Endothelial cell (in vitro differentiated cells): Measurements from ENCODE around the gene LARGE2. TPM values are rescaled to one million over a fixed set of nuclear protein-coding genes. Genes with fewer than 3 reads are reported as not detected.

Experiments used
- DNase-seq: peaks from one replicate; pipeline ENCODE4 v3.0.0; 2021; ENCODE audit warnings: low spot score
- H3K27ac Mint-ChIP-seq: one replicate; pipeline ENCODE4 v1.8.0; 2021; ENCODE audit warnings: mixed read lengths, inconsistent platforms; ENCODE audit not compliant: unreplicated experiment
- H3K27me3 Mint-ChIP-seq: one replicate; pipeline ENCODE4 v1.8.0; 2021; ENCODE audit warnings: mild to moderate bottlenecking, moderate library complexity, mixed read lengths, inconsistent platforms; ENCODE audit not compliant: unreplicated experiment
- H3K36me3 Mint-ChIP-seq: one replicate; pipeline ENCODE4 v1.8.0; 2021; ENCODE audit warnings: mild to moderate bottlenecking, low read depth, mixed read lengths, inconsistent platforms; ENCODE audit not compliant: unreplicated experiment
- H3K4me1 Mint-ChIP-seq: one replicate; pipeline ENCODE4 v1.8.0; 2021; ENCODE audit warnings: mild to moderate bottlenecking, mixed read lengths, inconsistent platforms; ENCODE audit not compliant: unreplicated experiment
- H3K4me3 Mint-ChIP-seq: one replicate; pipeline ENCODE4 v1.8.0; 2021; ENCODE audit warnings: mild to moderate bottlenecking, mixed read lengths, inconsistent platforms; ENCODE audit not compliant: unreplicated experiment
- H3K9me3 Mint-ChIP-seq: one replicate; pipeline ENCODE4 v1.8.0; 2021; ENCODE audit warnings: mixed read lengths, inconsistent platforms; ENCODE audit not compliant: unreplicated experiment
- CTCF ChIP-seq: fragments of 200-600 bp; sonication (generic); IDR thresholded peaks from one replicate; pipeline ENCODE4 v1.5.0; 2021; ENCODE audit warnings: antibody characterized with exemption; ENCODE audit not compliant: unreplicated experiment
- total RNA-seq: library from RNA; stranded (reverse); fragmentation: NEBNext Ultra II Directional; extraction: Animal tissue kit (Norgen Biotek cat#: 25700); gene quantifications from one replicate; pipeline ENCODE4 v1.2.1, GENCODE V29; 2021; ENCODE audit not compliant: unreplicated experiment

The LARGE2 gene
- total RNA-seq, 1 donor from 2014 or later = 0.95 TPM

GRCh38 chr11:45909594-45910475, 12.6 kb upstream of the LARGE2 start:
- H3K4me1 Mint-ChIP-seq = peaks cover 8% of the 10 kb centered on the region
- no peak overlapping the region for H3K4me3 Mint-ChIP-seq
- DNase-seq = no peak
- no peaks in the 10 kb centered on the region for H3K36me3 Mint-ChIP-seq
- no peaks in the 10 kb centered on the region for H3K9me3 Mint-ChIP-seq
- peaks cover 18% of the 10 kb centered on the region for H3K27me3 Mint-ChIP-seq
- no peak overlapping the region for H3K27ac Mint-ChIP-seq
- no peak for TF ChIP-seq CTCF

- Mint-ChIP-seq H3K4me1 (peaks cover 8% of the 10 kb centered on the region), H3K4me3 (no peak overlapping the region), H3K9me3 (no peaks in the 10 kb centered on the region), H3K36me3 (no peaks in the 10 kb centered on the region), H3K27me3 (peaks cover 19% of the 10 kb centered on the region), H3K27ac (no peak overlapping the region)
- no peak for TF ChIP-seq CTCF
- DNase-seq = no peak
These were observed 11.8 kb upstream of the LARGE2 start for GRCh38 chr11:45910623-45911022.

GRCh38 chr11:45913514-45913913, 8.9 kb upstream of the LARGE2 start:
- H3K27me3 Mint-ChIP-seq = peaks cover 21% of the 10 kb centered on the region

GRCh38 chr11:45913942-45914635, 8.4 kb upstream of the LARGE2 start:
- no peak for DNase-seq
- Mint-ChIP-seq H3K4me3 (no peak overlapping the region), H3K9me3 (no peaks in the 10 kb centered on the region), H3K27ac (no peak overlapping the region), H3K4me1 (peaks cover 12% of the 10 kb centered on the region), H3K36me3 (no peaks in the 10 kb centered on the region), H3K27me3 (peaks cover 18% of the 10 kb centered on the region)
- no peak for TF ChIP-seq CTCF

More at GRCh38 chr11:45913514-45913913, 8.9 kb upstream of the LARGE2 start:
- Mint-ChIP-seq H3K36me3 (no peaks in the 10 kb centered on the region), H3K4me1 (peaks cover 10% of the 10 kb centered on the region), H3K9me3 (no peaks in the 10 kb centered on the region), H3K27ac (no peak overlapping the region), H3K4me3 (no peak overlapping the region)
- DNase-seq = no peak
- no peak for TF ChIP-seq CTCF

GRCh38 chr11:45915446-45915845, 7.0 kb upstream of the LARGE2 start:
- no peak for DNase-seq
- Mint-ChIP-seq H3K9me3 (no peaks in the 10 kb centered on the region), H3K4me1 (peaks cover 16% of the 10 kb centered on the region), H3K27me3 (peaks cover 22% of the 10 kb centered on the region), H3K36me3 (no peaks in the 10 kb centered on the region), H3K27ac (no peak overlapping the region), H3K4me3 (no peak overlapping the region)
- no peak for TF ChIP-seq CTCF
